ENCODE data around the gene MASP2. TPM values are rescaled to one million over a fixed set of nuclear protein-coding genes. Genes with fewer than 3 reads are reported as not detected.

MASP2 gene
- total RNA-seq, 4 donors from 2014 or later: not detected

DNA sequence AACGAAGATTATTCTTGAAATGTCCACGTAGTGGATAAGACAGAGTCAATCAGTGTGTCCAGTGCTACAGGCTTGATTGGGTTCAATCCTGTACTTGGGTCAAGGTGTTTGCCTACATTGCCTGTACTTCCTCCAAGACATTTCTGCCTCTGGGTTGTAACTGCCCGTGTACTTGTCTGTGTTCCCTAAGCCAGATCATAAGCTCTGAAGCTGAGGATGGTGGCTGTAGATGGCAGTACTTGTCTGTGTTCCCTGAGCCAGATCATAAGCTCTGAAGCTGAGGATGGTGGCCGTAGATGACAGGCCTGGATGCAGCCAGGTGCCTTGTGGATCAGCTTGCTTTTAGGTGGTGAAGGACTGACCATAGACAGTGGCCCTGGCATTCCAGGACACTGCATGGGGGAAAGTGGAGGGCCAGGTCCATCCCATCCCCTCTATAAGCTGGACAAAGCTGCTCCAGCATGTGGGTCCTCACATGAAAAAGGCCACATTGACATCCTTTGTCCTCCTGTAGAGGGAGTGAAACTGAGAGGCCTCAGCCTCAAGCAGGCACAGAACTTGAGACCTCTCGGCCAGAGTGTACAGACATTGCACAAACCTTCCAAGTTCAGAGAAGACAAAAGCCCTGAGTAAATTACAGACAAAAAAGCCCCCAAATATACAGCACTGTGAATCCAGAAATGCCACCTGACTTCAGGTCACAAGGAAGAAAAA is 14.8 kb upstream of the MASP2 start:
- no peak for DNase-seq (ENCODE audit: extremely low spot score)
- H3K36me3 ChIP-seq: peaks cover 18 to 48% (median 36%) of the 10 kb centered on the region in 4 donors
- H3K4me1 ChIP-seq: peaks cover 18 to 32% (median 27%) of the 10 kb centered on the region in 4 donors
- H3K27me3 ChIP-seq: no peaks in the 10 kb centered on the region
- no peak overlapping the region for H3K27ac ChIP-seq (replicated peaks in 1 of 4)
- intact Hi-C loops (cut with DNase I): no loop called here
- 70% methylated on average over 5 of the region's 5 CpGs for WGBS
- H3K4me3 ChIP-seq: no peak overlapping the region
- TF ChIP-seq POLR2A (IDR thresholded peaks at IDR 0.05; ENCODE audit: low read depth): no peak
- TF ChIP-seq EP300 (IDR thresholded peaks at IDR 0.05): no peak
- TF ChIP-seq, protein P1, sequence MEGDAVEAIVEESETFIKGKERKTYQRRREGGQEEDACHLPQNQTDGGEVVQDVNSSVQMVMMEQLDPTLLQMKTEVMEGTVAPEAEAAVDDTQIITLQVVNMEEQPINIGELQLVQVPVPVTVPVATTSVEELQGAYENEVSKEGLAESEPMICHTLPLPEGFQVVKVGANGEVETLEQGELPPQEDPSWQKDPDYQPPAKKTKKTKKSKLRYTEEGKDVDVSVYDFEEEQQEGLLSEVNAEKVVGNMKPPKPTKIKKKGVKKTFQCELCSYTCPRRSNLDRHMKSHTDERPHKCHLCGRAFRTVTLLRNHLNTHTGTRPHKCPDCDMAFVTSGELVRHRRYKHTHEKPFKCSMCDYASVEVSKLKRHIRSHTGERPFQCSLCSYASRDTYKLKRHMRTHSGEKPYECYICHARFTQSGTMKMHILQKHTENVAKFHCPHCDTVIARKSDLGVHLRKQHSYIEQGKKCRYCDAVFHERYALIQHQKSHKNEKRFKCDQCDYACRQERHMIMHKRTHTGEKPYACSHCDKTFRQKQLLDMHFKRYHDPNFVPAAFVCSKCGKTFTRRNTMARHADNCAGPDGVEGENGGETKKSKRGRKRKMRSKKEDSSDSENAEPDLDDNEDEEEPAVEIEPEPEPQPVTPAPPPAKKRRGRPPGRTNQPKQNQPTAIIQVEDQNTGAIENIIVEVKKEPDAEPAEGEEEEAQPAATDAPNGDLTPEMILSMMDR (IDR thresholded peaks at IDR 0.05): no peak
- TF ChIP-seq POLR2AphosphoS5 (IDR thresholded peaks at IDR 0.05): no peak
- no peaks in the 10 kb centered on the region for H3K9me3 ChIP-seq

DNA sequence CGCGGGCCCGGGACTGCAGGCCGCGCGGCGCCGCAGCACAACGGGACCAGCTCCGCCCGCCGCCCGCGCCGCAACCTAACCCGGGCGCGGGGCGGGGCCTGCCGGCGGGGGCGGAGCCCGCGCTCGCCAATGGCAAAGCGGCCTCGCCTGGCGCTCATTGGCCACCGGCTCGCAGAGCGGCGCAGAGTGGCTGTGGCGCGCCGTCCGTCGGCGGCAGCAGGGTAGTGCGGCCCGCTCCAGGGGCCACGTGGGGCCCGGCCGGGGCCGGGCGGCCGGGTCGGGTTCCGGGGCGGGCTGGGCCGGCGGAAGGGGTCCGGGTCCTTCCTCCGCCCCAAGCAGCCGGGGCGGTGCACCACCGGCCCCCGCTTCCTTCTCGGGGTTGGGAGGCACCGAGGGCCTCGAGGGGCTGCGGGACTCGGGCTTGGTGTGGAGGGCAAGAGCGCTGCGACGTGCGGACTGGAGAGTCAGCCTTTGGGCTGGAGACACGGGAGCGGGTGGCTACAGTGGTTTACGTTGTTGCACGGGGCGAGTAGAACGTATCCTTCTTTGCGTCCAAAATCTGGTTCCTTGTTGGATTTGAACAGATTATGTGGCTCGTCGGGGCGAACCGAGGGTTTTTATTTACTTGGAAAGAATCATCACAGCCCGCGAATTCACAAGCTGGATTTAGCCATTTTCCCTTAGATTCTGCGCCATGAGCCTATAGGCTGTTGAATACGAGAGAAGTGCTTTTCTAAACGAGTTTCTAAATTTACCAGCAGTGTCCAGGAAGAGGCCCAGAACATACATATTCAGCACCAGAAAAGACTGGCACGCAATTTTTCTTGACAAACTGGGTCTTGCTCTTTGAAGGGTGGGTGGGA is 13.2 kb upstream of the MASP2 start, which contains the start of gene SRM:
Gene SRM (minus strand): TSS at position 51 of the 863 bp plus-strand sequence. CDS start 75 bp downstream, outside the sequence.
- peaks cover 18 to 32% (median 27%) of the 10 kb centered on the region in 4 donors for H3K4me1 ChIP-seq
- no peaks in the 10 kb centered on the region for H3K27me3 ChIP-seq
- peak within 1 kb of the TSS; percentile 75 to 88 (median 79) for H3K27ac ChIP-seq (replicated peaks in 1 of 4)
- peaks cover 9 to 48% (median 36%) of the 10 kb centered on the region in 4 donors for H3K36me3 ChIP-seq
- peak; percentile 94 for DNase-seq (ENCODE audit: extremely low spot score)
- peak; percentile 44 for TF ChIP-seq POLR2A (IDR thresholded peaks at IDR 0.05; ENCODE audit: low read depth)
- TF ChIP-seq POLR2AphosphoS5 (IDR thresholded peaks at IDR 0.05): peak; percentile 51 to 75
- TF ChIP-seq EP300 (IDR thresholded peaks at IDR 0.05): no peak
- TF ChIP-seq, protein P1 (IDR thresholded peaks at IDR 0.05): peak; percentile 33 to 78 (median 56)
- WGBS: 2% methylated on average over 13 of the region's 83 CpGs
- no peaks in the 10 kb centered on the region for H3K9me3 ChIP-seq
- intact Hi-C loops (cut with DNase I): no loop called here
- peak within 1 kb of the TSS; percentile 96 to 99 (median 98) for H3K4me3 ChIP-seq

DNA sequence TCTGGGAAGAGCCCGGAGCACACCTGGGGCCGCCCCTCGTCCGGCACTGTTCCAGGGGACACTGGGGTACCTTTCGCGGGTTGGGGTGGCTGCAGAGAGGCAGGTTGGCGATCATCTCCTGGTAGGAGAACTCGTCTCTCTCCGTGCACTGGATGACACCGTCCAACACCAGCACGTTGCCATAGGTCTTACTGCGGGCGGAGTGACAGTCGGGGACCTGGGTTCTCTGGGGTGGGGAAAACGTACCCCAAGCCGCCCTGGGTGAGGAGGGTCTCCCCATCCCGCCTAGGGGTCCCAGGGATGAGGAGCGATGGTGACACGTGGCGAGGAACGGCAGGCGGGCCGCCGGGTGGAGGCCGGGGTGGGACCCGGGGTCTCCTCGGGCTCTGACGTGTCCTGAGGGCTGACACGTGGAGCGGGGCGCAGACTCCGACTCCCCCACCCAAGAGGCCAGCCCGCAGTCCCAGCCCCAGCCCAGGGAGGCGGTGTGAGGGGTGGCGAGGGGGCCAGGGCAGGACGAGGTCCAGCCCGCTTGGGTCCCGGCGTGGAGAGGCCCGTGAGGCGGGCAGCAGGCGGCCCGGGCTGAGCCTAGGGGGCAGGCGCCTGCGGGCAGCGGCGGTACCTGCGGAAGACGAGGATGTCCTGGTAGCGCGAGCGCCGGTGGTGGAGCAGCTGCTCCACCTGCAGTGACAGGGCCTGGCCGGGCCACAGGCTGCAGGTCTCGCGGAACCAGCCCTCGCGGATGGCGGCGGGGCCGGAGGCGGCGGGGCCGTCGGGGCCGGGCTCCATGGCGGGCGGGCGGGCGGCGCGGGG is 12.3 kb upstream of the MASP2 start:
- peak overlapping the region; percentile 96 to 99 (median 98) for H3K4me3 ChIP-seq
- peak overlapping the region; percentile 66 to 74 (median 69) for H3K27ac ChIP-seq (replicated peaks in 1 of 4)
- H3K27me3 ChIP-seq: no peaks in the 10 kb centered on the region
- WGBS: 0% methylated on average over 5 of the region's 72 CpGs
- intact Hi-C loops (cut with DNase I): no loop called here
- no peaks in the 10 kb centered on the region for H3K9me3 ChIP-seq
- no peak for DNase-seq (ENCODE audit: extremely low spot score)
- TF ChIP-seq, protein P1 (IDR thresholded peaks at IDR 0.05): no peak
- TF ChIP-seq POLR2AphosphoS5 (IDR thresholded peaks at IDR 0.05) (no peak), EP300 (IDR thresholded peaks at IDR 0.05) (no peak), POLR2A (IDR thresholded peaks at IDR 0.05; ENCODE audit: low read depth) (no peak)
- H3K4me1 ChIP-seq: peaks cover 18 to 32% (median 27%) of the 10 kb centered on the region in 4 donors
- peaks cover 6 to 49% (median 37%) of the 10 kb centered on the region in 4 donors for H3K36me3 ChIP-seq

DNA sequence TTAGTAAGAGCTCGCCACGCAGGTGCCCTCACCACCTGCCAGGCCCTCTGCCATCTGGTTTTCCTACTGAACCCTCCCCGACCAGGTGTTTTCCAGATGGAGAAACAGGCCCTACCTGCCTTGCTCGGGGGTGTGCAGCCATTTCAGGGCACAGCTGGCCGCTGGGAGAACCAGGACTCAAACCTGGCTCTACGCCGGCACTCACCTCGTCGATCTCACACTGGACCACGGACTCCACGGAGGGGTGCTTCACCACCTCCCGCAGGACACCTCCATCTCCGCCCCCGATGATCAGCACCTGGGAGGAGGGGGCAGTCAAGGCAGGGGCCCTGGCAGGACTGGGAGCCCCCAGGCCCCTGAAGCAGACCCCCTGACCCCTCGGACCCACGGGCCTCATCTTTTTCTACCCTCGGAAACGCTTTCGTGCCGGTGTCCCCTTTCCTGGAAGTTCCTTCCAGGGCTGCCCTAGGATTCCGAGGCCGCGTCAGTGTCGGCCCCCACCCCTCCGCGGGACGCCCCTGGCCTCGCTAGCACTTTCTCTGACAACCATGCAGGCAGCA is 11.6 kb upstream of the MASP2 start:
- peak overlapping the region; percentile 96 to 99 (median 98) for H3K4me3 ChIP-seq
- WGBS: 76% methylated on average over 12 of the region's 28 CpGs
- H3K36me3 ChIP-seq: peaks cover 6 to 51% (median 40%) of the 10 kb centered on the region in 4 donors
- H3K9me3 ChIP-seq: no peaks in the 10 kb centered on the region
- peaks cover 18 to 32% (median 27%) of the 10 kb centered on the region in 4 donors for H3K4me1 ChIP-seq
- no peak for DNase-seq (ENCODE audit: extremely low spot score)
- H3K27me3 ChIP-seq: peaks cover 0 to 3% (median 0%) of the 10 kb centered on the region in 4 donors
- intact Hi-C loops (cut with DNase I): no loop called here
- TF ChIP-seq POLR2A (IDR thresholded peaks at IDR 0.05; ENCODE audit: low read depth) (no peak), POLR2AphosphoS5 (IDR thresholded peaks at IDR 0.05) (no peak), EP300 (IDR thresholded peaks at IDR 0.05) (no peak)
- TF ChIP-seq, protein P1 (IDR thresholded peaks at IDR 0.05): no peak
- H3K27ac ChIP-seq (replicated peaks in 1 of 4): peak overlapping the region; percentile 66 to 74 (median 69)
